Measurements from ENCODE around the gene KLHL29.
A peak's percentile ranks its signal among the peaks of the same experiment; 100 is the strongest.

KLHL29 gene

DNA sequence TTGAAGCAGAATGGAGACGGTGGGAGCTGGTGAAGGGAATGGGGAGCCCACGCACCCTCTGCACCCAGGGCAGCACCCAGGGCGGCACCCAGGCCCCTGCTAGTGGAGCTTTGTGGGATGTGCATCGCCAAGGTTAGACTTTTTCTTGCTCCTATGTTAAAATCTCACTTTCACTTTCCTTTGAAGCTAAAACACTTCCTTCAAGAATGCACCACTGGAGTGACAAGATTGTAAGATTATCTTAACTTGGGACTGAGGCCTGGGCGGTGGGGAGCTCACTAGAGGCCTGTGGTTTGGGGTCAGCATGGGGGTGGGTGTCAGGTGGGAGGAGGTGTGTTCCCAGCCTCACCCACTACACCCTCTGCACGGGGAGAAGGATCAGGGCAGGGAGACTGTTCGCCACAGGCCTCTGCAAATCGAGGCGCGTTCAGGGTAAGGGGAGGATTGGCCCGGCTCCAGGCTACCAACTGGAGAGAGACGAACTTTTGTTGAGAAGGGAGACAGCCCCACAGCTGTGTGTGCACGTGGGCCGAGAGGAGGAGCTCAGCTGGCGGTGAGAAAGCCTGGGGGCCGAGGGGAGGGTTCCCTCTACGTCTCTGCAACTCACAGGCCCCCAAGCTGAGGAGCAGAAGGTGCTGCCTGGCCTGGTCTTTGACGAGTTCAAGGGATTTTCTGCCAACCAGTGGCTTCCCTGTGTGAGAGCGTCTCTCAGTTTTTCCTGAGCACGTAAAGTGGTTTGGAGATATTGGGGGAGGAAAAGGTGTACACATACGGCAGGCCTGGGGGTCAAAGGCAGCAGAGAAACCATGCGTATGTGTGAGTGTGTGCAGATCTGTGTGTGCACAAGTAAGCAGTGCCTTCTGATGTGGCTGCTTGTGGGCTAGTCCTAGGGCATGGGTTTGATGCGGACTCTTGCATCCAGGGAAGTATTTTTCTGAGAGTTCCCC, 147.7 kb downstream of the KLHL29 start:
- DNase-seq: peak; percentile 57

DNA sequence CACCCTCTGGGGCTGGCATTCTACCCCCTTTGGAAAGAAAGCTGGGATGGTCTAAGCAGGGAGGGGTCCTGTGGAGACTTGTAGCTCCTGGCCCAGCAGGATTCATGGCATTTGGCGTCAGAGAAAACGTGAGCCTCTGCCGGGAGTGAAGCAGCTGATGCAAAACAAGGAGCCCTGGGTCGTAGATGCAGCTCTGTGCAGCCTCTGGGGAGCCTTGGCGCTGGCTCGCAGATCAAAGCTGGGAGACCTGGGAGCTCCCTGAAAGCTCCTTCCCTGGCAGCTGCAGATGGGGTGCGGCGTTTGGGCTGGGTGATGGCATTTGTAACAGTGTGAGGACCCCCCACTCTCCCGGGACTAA, 148.3 kb downstream of the KLHL29 start:
- no peak for DNase-seq

DNA sequence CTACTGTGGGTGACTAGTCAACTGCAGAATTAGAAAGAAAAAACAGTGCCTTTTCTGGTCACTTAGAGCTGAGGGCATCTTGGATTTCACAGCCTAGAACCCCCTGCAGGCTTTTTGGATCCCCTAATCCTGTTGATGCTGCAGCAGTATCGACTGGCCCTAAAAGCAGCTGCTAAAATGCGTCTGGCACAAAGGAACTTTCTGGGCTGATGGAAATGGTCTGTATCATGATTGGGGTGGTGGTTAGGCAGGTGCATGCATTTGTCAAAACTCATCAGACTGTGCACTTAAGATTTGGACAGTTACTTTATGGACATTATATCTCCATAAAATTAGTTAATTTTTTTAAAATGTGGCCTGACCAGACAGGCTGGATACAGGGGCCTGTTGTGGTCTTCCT, 149.8 kb downstream of the KLHL29 start:
- DNase-seq: no peak

DNA sequence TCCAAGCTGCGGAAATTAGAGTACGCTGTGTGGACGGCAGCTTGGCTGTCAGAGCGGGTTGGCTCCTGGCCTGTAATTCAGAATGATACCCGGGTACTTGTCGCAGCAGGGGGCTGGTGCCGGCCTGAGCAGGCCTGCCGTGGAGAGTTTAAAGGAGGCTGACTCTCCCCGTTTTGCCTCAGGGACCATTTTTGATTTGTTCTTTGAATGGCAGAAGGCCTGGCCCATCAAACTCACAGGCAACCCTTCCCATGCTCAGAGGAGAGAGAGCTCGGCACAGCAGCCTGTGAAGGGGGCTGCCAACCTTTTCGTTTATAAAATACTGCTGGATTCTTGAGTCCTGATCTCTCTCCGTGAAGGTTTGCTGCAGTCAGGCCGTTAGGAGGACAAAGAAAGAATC, 151.3 kb downstream of the KLHL29 start:
- DNase-seq: no peak

DNA sequence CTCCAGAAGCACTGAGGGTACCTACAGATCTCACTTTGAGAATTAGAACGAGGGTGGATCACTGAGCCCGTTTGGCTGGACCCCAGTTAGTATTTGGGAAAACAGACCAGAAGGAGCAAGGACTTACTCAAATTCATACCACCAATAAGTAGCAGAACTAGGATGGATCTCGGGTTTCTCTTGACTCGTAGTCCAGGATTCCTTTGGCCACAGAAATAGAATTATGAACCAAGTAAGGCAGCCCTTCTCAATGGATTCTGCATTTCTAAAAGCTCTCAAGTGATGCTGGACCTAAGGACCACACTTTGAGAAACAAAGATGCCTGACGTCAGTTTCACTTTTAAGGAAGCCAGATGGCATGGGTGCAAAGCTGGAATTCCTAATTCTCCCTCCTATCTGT, 153.0 kb downstream of the KLHL29 start:
- DNase-seq: no peak

DNA sequence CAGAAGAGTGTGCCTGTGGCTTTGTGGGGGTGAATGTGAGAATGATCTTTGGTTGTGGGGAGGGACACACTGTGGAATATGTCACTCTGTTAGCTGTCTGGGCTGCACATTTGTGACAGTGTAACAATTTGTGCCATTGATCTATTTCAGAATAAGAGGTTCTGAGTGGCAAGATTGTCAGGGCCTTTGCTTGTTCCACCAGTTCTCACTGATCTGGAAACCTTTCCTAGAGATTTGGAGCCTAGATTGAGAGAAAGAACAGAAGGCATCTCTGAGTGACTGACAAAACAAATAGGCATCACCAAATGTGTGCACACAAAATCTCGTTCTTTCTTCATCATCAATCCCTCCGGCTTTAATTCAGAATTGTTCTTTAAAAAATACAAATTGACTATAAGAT, 153.6 kb downstream of the KLHL29 start:
- no peak for DNase-seq

DNA sequence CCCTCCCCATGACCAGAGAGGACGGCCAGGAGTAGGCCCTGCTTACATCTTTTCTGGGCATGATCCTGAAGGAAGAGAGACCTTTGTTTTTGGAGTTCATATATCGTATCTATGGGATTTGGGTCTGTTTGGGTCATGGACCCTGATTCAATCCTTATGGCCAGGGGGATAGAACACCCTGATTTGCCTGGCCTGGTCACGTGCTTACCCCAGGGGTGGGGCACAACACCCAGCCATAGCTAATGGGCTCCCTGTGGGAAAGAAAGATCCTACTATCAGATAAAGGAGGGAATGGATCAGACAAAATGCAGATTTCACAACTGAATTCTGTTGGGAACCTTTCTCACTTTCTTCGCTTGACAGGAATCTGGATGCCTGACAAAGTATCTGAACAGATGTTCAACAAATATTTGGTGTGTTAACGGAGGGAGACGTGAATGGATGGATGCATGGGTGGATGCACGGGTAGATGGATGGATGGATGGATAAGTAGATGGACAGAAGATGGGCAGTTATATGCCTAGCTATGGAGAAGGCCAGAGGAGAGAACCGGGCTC, 155.9 kb downstream of the KLHL29 start:
- no peak for DNase-seq

DNA sequence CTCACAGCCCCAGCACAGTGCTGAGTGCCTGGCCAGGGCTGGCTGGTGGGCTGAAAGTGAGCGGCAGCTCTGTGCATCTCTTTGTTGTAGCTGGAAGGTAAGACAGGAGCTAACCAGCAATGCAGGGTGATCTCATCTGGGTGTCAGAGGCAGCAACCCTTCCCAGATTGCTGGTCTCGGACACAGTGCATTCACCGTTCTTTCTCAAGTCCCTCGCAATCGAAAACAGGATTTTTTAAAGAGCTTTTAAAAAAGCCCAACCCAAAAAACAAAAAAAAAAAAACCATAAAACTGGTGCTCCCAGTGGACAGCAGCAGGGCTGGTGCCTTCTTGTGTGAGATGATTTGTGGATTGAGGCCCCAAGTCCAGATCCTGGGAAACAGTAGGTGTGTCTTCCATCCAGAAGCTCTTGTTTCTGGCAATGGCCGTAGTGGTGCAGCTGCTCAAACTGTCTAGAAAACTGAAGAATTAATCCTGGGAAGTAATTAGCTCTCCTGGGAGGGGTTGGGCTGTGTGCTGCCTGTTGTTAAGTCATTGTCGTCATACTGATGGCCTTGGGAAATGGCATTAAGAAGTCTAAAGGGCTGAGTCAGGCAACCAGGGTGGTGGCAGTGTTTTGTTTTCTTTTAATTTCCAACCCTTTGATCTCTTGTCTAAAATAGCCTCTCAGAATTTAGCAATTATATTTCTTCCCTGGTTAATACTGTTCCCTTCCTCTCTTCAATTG, 156.7 kb downstream of the KLHL29 start:
- DNase-seq: no peak

DNA sequence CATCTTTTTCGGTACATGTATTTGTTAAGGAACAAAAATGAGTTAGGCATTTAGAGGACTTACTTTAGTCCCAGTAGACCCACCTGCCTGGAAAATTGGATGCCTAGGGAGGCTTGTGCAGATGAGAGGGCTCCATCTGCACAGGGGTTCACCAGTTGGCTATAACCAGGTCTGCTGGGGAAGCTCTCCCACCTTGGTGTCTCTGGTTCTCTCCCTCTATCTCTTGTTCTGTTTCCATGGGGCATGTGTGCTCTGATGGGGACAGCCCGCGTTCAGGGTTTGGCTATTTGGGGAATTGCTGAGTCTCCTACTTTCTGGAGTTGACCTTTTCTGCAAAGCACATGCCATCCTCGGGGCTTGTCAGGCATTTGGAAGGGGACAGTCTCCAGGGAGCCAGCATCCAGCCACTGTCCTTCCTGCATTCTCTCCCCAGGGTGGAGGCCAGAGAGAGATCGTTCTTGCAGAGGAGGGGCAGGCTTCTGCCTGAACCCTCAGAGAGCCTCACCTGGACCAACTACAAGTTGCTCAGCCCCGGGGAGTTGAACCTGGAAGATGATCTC, 157.3 kb downstream of the KLHL29 start:
- DNase-seq: no peak

DNA sequence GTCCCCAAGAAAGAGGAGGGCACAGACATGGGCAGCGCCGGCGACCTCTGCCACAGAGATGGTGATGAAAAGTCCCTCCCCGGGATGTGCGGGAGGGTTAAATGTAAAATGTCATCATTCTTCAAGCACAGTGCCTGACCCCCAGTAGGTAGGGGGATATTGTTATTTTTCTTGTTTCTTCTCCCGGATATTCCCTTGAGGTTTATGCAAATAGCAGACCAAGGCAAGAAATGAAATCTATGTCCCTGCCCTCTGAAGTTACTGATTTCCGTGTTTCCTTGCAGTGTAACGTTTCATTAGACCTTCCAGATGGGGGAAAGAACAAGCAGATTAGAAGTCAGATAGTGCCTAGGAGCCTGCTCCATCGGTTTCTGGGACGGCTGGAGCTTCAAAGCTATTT, 158.3 kb downstream of the KLHL29 start:
- DNase-seq: no peak

DNA sequence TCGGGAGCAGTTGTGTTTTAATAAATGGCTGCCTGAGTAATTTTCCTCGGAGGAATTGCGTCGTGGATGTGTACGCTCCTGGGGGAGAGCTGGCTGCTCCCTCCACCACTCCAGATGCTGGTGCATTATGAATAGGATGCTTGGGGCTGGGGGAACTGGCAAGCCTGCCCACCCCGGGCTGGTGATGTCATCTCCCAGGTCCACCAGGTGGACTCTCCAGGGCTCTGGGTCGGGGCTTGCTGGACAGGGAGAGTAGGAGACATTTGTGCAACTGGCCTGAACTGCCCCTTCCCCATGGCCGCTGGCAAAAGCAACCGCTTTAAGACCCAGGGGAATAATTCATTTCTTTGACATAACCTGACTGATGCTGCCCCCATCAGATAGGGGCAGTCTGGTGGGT, 158.7 kb downstream of the KLHL29 start:
- no peak for DNase-seq

DNA sequence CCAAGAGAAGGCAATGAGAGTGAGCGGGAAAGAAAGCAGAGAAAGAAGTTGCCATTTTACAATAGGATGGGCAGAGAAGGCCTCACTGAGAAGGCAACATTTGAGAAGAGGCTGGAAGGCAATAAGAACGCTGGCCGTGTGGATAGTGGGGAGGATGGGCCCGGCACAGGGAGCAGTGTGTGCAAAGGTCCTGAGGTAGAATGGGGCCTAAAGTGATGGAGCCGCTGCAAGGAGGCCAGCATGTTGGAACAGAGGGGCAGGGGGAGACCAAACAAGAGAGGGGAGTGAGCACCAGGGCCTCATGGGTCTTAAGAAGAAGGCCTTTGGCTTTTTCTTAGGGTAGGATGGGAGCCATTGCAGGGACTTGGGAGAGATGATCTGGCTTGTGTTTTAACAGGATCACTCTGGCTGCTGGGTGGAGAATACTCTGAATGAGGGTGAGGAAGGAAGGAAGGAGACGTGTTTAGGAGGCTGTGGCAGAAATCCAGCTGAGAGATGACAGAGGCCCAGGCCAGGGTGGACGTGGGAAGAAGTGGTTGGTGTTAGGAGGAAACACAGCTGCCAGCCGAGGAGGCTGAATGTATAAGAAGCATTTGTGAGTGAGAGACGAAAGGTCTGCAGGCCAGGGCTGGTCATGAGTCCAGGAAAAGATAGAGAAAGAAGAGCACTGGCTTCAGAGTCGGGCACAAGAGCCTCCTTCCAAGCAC, 159.8 kb downstream of the KLHL29 start:
- DNase-seq: no peak

DNA sequence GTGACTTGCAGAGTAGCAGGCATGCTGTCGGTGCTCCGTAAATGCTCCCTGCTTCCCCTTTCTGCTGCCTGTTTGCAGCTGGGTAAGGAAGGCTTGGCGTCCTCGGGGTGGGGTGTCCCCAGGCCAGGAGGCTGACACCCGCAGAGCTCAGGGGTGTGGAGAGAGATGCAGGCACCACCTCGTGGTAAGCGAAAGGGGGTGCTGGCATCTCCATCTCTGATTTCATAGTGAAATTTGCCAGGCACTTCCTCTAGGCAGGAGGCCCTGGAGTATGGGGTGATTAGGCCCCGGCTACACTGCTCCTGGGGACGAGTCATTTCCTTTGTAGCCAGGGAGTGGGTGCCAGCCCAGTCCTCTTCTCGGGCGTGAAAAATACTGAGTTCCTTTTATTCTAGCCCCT, 160.4 kb downstream of the KLHL29 start:
- no peak for DNase-seq

DNA sequence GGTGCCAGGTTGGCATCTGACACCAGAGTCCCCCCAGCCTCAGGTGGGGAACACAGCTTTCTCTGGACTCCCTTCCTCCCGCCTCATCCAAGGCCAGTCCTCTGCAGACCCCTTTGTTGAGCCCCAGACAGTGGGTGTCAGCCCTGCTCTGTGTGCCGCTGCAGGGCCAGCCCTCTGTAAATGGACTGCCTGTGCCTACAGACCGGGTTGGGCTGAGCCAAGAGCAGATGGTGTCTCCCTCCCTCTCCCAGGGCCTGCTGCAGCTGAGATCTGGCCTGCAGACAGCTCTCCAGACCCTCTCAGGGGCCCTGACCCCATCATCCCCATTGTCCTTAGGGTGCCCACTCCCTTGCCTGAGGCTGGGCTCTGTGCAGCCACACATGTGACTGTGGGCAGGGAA, 160.8 kb downstream of the KLHL29 start:
- DNase-seq: no peak

DNA sequence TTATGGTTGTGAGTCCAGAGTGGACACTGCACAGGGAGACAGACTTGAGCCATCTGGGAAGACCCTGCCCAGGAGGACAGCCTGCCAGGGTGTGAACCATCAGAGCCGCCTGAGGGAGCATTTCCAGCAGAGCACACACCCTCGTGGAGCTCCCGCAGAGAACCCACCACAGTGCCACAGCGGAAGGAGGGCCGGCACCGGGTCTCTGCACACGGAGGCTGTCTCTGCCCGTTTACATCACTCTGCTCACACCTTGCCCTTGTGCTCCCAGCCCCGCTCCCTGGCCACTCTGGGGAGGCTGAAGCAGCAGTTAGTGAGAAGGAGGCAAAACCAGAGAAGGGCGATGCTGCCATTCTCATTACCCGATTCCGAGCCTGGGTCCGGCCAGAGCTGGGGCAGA, 161.9 kb downstream of the KLHL29 start:
- DNase-seq: no peak

DNA sequence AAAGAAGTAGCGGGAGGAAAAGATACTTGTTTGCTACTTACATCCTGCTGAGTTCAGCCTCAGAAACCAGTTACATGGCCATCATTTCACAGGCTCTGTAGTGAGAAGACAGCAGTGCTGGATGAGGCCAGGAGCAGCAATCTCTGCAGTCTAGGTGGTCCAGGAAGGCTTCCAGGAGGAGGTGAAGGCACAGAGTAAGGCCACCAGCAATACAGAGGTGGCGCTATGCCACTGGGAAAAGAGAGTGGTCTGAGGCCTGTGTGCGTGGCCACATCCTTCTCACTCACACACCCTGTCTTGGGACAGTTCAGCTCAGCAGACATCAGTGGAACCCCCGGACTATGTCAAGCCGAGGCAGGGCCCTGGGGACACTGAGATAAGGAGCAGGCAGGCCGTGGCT, 162.7 kb downstream of the KLHL29 start:
- no peak for DNase-seq

DNA sequence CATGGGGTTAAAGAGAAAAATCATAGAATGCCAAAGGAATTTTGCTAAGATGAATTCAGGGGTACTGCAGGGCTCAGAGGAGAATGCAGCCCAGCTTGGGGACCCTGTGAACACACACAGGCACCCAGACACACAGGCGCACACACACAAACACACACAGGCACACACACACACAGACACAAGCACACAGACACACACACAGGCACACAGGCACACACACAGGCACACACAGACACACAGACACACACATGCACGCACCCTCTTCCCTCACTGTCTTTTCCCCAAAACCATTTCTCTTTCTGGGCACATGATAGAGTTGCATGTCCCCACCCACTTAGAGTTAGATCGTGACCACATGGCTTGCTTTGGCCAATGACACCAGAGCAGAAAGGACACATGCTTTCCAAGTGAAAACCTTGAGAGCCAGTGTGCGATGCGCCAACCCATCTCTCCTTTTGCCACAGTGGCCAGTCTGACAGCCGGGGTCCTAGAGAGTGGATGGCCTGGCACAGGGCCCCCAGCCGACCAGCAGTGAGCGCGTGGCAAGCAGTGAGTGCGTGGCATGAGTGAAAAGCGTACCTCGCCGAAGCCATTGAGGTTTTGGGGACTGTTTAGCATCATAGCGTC, 163.3 kb downstream of the KLHL29 start:
- no peak for DNase-seq

DNA sequence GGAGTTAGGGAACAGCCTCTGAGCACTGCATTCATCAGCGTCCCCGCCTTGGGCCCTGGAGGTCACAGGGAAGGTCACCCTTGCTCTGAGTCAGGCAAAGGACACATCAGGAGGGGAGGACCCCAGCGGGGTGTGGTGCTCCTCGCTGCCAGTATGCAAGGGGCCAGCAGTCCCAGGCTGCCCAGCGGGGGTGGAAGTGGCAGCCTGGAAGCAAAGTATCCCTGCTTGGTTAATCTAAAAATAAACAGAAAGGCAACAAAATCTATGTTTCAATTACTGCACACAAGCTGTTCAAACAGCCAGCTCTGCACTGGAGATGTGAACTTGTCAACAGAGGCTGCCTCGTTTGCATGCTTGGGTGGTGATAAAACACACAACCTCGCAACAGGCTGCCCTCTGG, 164.1 kb downstream of the KLHL29 start:
- no peak for DNase-seq

DNA sequence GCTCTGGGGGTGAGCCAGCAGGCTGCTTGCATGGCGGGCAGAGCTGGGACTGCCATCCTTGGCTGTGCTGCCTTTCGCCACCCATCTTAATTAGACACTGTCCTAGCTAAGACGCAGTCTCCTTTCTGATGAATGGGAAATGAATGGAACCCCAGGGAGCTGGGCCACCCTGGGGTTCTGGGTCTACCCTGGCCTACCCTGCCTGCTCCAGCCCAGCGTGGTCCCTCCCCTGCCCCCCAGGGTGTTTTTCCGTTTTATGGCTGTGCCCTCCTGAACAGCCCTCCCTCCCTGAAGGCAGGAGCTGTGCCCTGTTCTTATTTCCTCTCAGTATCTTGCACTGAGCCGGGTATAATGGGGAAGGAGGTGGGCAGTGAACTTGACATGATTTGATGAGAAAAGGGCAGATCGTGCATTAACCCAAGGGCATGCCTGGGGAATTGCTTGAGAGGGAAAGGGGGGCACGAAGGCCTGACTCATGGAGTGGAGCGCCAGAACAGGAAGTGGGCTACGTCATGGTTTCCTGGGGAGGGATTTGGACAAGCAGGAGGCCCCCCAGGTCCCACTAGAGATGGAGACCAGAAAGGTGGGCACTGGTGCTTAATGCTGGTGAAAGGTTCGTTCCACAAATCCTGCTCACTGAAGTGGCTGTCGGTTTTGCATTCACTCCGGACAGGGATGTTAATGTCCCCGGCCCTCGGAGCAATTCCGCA, 165.0 kb downstream of the KLHL29 start:
- DNase-seq: no peak

DNA sequence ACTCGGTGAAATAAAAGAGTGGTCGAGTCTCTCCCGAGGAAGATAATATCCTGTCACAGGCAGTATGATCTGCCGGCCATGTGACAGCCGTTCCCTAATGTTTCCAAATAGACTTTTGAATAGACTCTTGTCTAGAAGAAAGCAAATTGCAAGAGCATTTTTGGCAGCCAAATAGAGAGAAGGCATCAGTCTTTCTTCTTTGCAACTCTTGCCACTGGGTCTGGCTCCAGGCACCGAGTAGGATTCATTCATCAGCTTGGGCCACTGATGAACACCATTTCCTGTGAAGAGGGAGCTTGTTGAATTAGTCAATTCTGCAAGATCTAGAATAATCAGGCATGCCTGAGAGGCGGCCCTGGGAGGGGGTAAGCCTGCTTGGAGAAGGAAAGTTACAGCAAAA, 165.6 kb downstream of the KLHL29 start:
- no peak for DNase-seq

DNA sequence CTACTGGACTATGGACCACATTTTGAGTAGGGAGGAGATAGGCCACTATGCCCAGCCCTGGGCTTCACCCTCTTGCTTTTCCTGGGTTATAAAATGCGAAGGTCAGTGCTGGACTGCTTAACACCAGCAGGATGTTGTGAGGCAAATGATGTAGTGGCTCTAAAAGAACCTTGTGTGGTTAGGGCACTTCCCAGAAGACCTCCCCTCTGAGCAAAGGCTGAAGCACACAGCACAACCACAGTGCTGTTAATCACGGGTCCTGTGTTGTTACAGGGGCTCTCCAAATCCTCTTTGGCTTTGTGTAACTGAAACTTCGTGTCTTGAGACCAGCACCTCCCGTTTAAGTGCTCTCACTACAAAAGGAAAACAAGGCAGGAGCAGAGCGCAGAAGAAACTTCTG, 166.9 kb downstream of the KLHL29 start:
- no peak for DNase-seq
